Measurements from ENCODE around the gene MYO3B.

MYO3B gene

GRCh38 chr2:170177950-170178781, at the start of gene MYO3B:
TSS of gene MYO3B (plus strand) at chr2:170178147. CDS start at chr2:170178288, 141 bp downstream.
- no peak for DNase-seq (ENCODE audit: low read depth in 2 of 2)

GRCh38 chr2:170139276-170139967, 38.5 kb upstream of the MYO3B start:
- no peak for DNase-seq (ENCODE audit: low read depth in 2 of 2)

GRCh38 chr2:170140561-170140960, 37.4 kb upstream of the MYO3B start:
- no peak for DNase-seq (ENCODE audit: low read depth in 2 of 2)

- DNase-seq (ENCODE audit: low read depth in 2 of 2), result no peak
Measured at GRCh38 chr2:170141865-170142264, 36.1 kb upstream of the MYO3B start.

- DNase-seq (ENCODE audit: low read depth in 2 of 2), result no peak
Measured at GRCh38 chr2:170142502-170142901, 35.4 kb upstream of the MYO3B start.

GRCh38 chr2:170143045-170143717, 34.8 kb upstream of the MYO3B start:
- DNase-seq (ENCODE audit: low read depth in 2 of 2), result no peak

- DNase-seq (ENCODE audit: low read depth in 2 of 2), result no peak
Measured at GRCh38 chr2:170144761-170145160, 33.2 kb upstream of the MYO3B start.

GRCh38 chr2:170145191-170145590, 32.8 kb upstream of the MYO3B start:
- DNase-seq (ENCODE audit: low read depth in 2 of 2), result no peak

GRCh38 chr2:170145675-170146432, 32.1 kb upstream of the MYO3B start:
- no peak for DNase-seq (ENCODE audit: low read depth in 2 of 2)

- no peak for DNase-seq (ENCODE audit: low read depth in 2 of 2)
Measured at GRCh38 chr2:170146784-170147183, 31.2 kb upstream of the MYO3B start.

GRCh38 chr2:170147576-170147975, 30.4 kb upstream of the MYO3B start:
- no peak for DNase-seq (ENCODE audit: low read depth in 2 of 2)

- DNase-seq (ENCODE audit: low read depth in 2 of 2), result no peak
Measured at GRCh38 chr2:170148161-170148560, 29.8 kb upstream of the MYO3B start.

- no peak for DNase-seq (ENCODE audit: low read depth in 2 of 2)
Measured at GRCh38 chr2:170152421-170152820, 25.5 kb upstream of the MYO3B start.

- no peak for DNase-seq (ENCODE audit: low read depth in 2 of 2)
Measured at GRCh38 chr2:170155022-170155722, 22.8 kb upstream of the MYO3B start.

GRCh38 chr2:170155723-170156253, 22.2 kb upstream of the MYO3B start:
- no peak for DNase-seq (ENCODE audit: low read depth in 2 of 2)

GRCh38 chr2:170156592-170156991, 21.4 kb upstream of the MYO3B start:
- DNase-seq (ENCODE audit: low read depth in 2 of 2), result no peak

- no peak for DNase-seq (ENCODE audit: low read depth in 2 of 2)
Measured at GRCh38 chr2:170157025-170157684, 20.8 kb upstream of the MYO3B start.

GRCh38 chr2:170159060-170159459, 18.9 kb upstream of the MYO3B start:
- no peak for DNase-seq (ENCODE audit: low read depth in 2 of 2)

- no peak for DNase-seq (ENCODE audit: low read depth in 2 of 2)
Measured at GRCh38 chr2:170161516-170162270, 16.3 kb upstream of the MYO3B start.

GRCh38 chr2:170162271-170162632, 15.7 kb upstream of the MYO3B start:
- DNase-seq (ENCODE audit: low read depth in 2 of 2), result no peak
